Stimulated activated CD4-positive, alpha-beta T cell treated with anti-CD3 and anti-CD28 coated beads, Interleukin-15, amount 100 ng/mL, for 48 hours (primary cell): ENCODE data around the gene NOBOX.
"Not testable (repeated sequence)": the region's sequence is repeated elsewhere in the genome, so short reads cannot be mapped to it uniquely, and the experiment has no call there.

Experiments
- DNase-seq, 2 donors: peaks; one replicate each; pipeline ENCODE4 v3.0.0-alpha.2; 2020; ENCODE audit warnings: low read depth in 2 of 2

Gene NOBOX

GRCh38 chr7:144391823-144392255, 11.7 kb downstream of the NOBOX start:
- no peak for DNase-seq

GRCh38 chr7:144391014-144391413, 12.5 kb downstream of the NOBOX start:
- DNase-seq, result no peak

DNA sequence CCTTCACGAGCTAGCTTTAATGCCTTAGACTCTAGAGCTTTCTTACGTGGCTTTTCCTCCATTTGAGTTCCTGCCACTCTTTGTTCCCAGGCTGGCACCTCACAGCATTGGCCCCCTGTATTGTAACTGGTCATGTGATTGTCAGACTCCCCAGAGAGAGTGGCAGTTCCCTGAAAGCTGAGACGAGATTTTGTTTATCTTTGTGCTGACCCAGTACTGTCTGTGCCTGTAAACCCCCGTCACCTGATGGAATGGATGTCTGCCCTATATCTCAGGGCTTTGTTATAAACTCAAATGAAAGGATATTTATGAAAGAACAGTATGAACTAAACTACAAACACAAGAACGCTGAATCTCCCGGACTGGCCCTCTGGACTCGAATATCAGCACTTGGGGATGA, 13.0 kb downstream of the NOBOX start:
- DNase-seq, result no peak

DNA sequence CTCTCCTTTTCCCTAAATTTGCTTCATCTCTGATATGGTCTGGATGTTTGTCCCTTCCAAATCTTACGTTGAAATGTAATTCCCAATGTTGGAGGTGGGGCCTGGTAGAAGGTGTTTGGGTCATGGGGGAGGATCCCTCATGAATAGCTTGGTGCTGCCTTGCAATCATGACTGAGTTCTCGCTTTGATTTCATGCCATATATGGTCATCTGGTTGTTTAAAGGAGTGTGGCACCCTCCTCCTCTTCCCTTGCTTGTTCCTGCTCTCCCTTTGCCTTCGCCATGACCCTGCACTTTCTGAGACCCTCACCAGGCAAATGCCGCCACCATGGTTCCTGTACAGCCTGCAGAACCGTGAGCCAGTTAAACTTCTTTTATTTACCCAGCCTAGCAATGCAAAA, 14.5 kb downstream of the NOBOX start:
- no peak for DNase-seq

GRCh38 chr7:144386741-144387140, 16.8 kb downstream of the NOBOX start:
- DNase-seq, result no peak

- peak; percentile 27 to 31 for DNase-seq
Measured at GRCh38 chr7:144384555-144385245, 18.8 kb downstream of the NOBOX start.

- no peak for DNase-seq
Measured at GRCh38 chr7:144384071-144384470, 19.4 kb downstream of the NOBOX start.

DNA sequence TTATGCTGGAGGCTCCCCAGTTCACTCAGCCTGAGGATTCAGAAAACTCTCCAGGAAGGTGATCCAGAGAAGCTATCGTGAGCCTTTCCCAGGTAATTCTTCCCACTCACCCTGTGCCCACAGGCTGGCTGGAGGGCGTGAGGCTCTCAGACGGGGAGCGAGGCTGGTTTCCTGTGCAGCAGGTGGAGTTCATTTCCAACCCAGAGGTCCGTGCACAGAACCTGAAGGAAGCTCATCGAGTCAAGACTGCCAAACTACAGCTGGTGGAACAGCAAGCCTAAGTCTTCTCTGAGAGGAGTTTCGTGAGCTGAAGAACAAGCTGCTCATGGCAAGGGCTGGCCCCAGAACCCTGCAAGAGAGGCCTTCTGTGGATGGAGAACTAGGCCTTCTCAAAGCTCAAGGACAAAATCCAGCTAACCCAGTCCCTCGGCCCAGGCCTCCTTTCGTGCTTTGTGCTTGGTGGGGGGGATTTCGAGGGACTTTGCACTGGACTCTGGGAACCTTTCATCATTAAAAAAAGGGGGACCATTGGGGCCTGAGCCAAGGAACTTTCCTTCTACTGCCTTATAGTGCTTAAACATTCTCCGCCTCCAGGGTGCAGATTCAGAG, 23.6 kb downstream of the NOBOX start:
- no peak for DNase-seq

- DNase-seq, result no peak
Measured at GRCh38 chr7:144378651-144379050, 24.8 kb downstream of the NOBOX start.

GRCh38 chr7:144369221-144369620, 34.3 kb downstream of the NOBOX start:
- not testable (repeated sequence) for DNase-seq

GRCh38 chr7:144367250-144367649, 36.2 kb downstream of the NOBOX start:
- not testable (repeated sequence) for DNase-seq

- not testable (repeated sequence) for DNase-seq
Measured at GRCh38 chr7:144365523-144365922, 38.0 kb downstream of the NOBOX start.

DNA sequence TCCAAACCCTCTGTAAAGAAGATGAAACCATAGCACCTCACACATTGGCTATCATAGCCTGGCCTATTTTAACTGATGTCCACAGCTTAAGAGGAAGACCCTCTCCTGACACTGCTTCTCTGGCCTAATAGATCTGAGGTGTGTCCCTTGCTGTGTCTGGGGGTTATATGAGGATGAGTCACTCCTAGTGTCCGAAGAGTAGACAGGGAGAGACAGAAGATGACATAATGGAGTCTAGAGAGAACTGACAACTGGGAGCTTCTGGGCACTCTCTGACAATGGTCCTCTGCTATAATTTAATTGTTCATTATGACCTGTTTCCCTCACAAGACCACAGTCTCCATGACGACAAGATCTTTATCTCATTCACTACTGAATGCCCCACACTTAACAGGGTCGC, 41.4 kb downstream of the NOBOX start:
- DNase-seq, result not testable (repeated sequence)

DNA sequence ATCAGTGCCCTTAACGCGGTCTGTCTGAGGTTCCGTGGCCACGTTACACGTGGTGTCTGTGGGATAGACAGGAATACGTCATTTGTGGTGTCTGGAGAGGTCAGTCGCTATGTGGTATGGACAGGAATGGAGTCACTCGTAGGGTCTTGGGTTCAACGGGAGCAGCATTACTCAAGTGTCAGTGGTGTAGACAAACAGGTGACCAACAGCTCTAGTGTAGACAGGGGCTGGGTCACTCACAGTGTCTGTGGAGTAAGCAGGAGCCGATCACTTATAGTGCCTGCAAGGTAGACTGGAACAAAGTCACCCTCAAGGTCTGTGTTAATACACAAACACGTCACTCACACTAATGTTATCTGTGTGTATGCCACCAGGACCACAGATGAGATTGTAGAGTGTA, 46.6 kb downstream of the NOBOX start:
- DNase-seq, result not testable (repeated sequence)

- not testable (repeated sequence) for DNase-seq
Measured at GRCh38 chr7:144356185-144356584, 47.3 kb downstream of the NOBOX start.

- not testable (repeated sequence) for DNase-seq
Measured at GRCh38 chr7:144355176-144355822, 48.2 kb downstream of the NOBOX start, which contains the start of gene ARHGEF5. TSS of gene ARHGEF5 (plus strand) at chr7:144355402. CDS start at chr7:144362670, 7,268 bp downstream.

DNA sequence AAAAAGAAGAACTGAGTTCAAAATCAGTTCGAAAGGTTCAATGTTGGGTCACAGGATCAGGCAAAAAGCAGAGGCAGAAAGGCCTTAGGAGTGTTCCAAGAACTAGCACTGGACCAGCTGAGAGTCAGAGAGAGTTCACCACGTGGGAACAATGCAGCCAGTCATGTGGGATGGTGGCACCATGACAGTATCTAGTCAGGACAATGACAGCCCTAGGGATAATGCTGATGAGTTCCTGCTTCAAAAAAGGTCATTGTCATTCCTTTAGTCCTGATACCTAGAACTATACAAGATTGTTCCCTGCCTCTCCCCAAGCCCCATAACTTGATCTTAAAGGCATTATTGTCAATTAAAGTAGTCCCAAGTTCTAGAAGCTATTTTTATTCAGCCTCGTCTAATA, 51.8 kb downstream of the NOBOX start:
- not testable (repeated sequence) for DNase-seq

DNA sequence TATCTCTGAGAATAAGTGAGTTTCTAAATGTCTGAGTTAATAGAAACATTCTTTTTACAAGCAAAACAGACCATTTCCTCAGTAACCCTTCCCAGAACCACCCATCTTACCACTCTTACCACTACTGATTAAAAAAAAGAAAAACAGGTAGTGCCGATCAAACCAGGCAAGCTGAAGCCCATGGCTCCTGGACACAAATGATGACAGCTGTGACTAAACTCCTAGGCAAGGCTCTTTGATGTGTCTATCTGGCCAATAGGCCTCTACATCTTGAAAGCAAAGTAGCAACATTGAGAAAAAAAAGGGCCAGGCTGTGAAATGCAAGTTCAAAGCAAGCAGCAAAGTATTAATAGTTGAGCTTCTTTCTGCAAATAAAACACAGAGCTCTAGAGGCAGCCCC, 54.9 kb downstream of the NOBOX start:
- not testable (repeated sequence) for DNase-seq
